HG03571 (cell line): ENCODE data around the gene PLCL1.
"Not testable (repeated sequence)": the region's sequence is repeated elsewhere in the genome, so short reads cannot be mapped to it uniquely, and the experiment has no call there.

Experiments used
- ATAC-seq: cut with Tn5 transposase; IDR thresholded peaks from one replicate; pipeline ENCODE4 v1.9.1; 2021; ENCODE audit not compliant: unreplicated experiment

Gene PLCL1

GRCh38 chr2:198161151-198161550 is 356.8 kb downstream of the PLCL1 start:
- ATAC-seq: no peak

- no peak for ATAC-seq
Measured at GRCh38 chr2:198162276-198162675, 357.9 kb downstream of the PLCL1 start.

- ATAC-seq: no peak
Measured at GRCh38 chr2:198164843-198165242, 360.4 kb downstream of the PLCL1 start.

- no peak for ATAC-seq
Measured at GRCh38 chr2:198165289-198165688, 360.9 kb downstream of the PLCL1 start.

GRCh38 chr2:198167346-198167745 is 363.0 kb downstream of the PLCL1 start:
- ATAC-seq: no peak

GRCh38 chr2:198168651-198169050 is 364.3 kb downstream of the PLCL1 start:
- ATAC-seq: no peak

GRCh38 chr2:198173242-198173641 is 368.8 kb downstream of the PLCL1 start:
- ATAC-seq: no peak

GRCh38 chr2:198173864-198174263 is 369.5 kb downstream of the PLCL1 start:
- no peak for ATAC-seq

GRCh38 chr2:198175271-198175670 is 370.9 kb downstream of the PLCL1 start:
- ATAC-seq: no peak

GRCh38 chr2:198177040-198177439 is 372.6 kb downstream of the PLCL1 start:
- no peak for ATAC-seq

- ATAC-seq: no peak
Measured at GRCh38 chr2:198178766-198179165, 374.4 kb downstream of the PLCL1 start.

- ATAC-seq: no peak
Measured at GRCh38 chr2:198186257-198186656, 381.9 kb downstream of the PLCL1 start.

- no peak for ATAC-seq
Measured at GRCh38 chr2:198187841-198188240, 383.4 kb downstream of the PLCL1 start.

- no peak for ATAC-seq
Measured at GRCh38 chr2:198188982-198189381, 384.6 kb downstream of the PLCL1 start.

- ATAC-seq: no peak
Measured at GRCh38 chr2:198191651-198192050, 387.3 kb downstream of the PLCL1 start.

- ATAC-seq: not testable (repeated sequence)
Measured at GRCh38 chr2:198196556-198196955, 392.2 kb downstream of the PLCL1 start.
